GM10847 (cell line): ENCODE measurements around the gene ZNF26.

Experiments used
- POLR2A ChIP-seq: IDR thresholded peaks from 2 replicates; pipeline ENCODE4 v1.6.1; 2011; ENCODE audit not compliant: insufficient read length; ENCODE audit errors: extremely low read depth

The ZNF26 gene

DNA sequence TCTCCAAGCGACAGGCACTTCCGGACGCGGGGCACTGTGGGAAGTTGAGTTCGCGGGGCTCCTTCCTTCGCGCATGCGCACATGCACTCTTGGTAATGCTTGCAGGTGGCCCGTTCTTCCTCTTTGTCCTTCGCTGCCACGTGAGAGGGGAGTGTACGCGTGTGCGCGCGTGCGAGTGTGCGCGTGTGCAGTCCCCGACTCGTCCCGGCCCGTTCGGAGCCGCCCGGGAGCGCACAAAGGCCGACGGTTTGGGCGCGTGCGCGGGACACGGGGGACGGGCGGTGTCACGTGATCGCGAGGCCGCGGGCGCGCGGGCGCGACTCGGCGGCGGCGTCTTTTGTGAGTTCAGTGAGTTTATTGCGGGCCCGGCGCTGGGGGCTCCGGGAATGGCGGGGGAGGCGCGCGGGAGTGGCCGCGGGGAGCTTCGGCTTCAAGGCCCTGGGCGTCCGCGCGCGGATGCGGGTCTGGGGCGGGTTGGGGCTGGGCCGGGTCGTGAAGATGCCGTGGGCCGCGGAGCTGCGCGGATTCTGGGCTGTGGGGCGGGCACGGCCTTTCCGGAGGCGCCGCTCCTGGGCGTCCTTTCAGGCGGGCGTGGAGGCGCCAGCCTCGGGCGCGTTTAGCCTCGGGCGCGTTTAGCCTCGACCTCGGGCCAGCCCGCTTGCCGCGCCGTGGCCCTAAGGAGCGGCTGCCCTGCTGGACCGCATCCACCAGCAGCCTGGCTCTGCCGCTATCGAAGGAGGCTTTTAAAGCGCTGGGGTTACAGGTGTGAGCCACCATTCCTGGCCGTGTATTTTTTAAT is 51.2 kb downstream of the ZNF26 start, which contains the start of gene ZNF84:
ZNF84 (plus strand) TSS at position 303 of the 799 bp plus-strand sequence. CDS start 3,959 bp downstream, outside the sequence.
- peak; percentile 74 for TF ChIP-seq POLR2A

DNA sequence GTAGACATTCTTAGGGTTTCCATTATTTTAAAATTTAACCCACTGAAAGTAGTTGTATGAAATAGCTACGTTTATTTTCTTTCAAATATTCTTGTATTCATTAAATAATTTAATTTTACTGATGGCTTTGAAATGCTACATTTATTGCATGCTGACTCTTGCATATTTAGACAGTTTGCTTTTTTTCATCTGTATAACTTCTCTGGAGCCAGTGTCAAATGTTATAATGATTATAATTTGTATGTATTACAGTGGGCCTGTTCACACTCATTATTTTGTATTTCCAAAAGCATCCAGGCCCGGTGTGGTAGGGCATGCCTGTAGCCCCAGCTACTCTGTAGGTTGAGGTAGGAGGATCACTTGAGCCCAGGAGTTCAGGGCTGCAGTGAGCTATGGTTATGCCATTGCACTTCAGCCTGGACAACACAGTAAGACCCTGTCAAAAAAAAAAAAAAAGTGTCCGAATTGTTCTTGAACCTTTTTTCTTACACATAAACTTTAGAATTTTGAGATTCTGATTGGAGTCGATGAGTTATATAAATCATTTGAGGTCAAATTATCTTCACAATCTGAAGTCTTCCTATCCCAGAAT is 52.0 kb downstream of the ZNF26 start:
- TF ChIP-seq POLR2A: no peak

DNA sequence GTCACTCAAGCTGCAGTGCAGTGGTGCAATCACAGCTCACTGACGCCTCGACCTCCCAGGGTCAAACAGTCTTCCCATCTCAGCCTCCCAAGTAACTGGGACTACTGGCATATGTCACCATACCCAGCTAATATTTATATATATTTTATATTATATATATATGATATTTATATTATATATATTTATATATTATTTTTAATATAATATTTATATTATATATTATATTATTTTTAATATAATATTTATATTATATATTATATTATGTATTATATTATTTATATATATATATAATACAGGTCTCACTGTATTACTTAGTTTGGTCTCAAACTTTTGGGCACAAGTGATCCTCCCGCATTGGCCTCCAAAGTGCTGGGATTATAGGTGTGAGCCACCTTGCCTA is 60.5 kb downstream of the ZNF26 start:
- no peak for TF ChIP-seq POLR2A

DNA sequence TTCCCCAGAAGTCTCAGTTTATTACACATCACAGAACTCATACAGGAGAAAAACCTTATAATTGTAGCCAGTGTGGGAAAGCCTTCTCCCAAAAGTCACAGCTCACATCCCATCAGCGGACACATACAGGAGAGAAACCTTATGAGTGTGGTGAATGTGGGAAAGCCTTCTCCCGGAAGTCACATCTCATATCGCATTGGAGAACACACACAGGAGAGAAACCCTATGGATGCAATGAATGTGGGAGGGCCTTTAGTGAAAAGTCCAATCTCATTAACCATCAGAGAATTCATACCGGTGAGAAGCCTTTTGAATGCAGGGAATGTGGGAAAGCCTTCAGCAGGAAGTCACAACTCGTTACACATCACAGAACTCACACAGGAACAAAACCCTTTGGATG is 71.3 kb downstream of the ZNF26 start:
- TF ChIP-seq POLR2A: no peak

DNA sequence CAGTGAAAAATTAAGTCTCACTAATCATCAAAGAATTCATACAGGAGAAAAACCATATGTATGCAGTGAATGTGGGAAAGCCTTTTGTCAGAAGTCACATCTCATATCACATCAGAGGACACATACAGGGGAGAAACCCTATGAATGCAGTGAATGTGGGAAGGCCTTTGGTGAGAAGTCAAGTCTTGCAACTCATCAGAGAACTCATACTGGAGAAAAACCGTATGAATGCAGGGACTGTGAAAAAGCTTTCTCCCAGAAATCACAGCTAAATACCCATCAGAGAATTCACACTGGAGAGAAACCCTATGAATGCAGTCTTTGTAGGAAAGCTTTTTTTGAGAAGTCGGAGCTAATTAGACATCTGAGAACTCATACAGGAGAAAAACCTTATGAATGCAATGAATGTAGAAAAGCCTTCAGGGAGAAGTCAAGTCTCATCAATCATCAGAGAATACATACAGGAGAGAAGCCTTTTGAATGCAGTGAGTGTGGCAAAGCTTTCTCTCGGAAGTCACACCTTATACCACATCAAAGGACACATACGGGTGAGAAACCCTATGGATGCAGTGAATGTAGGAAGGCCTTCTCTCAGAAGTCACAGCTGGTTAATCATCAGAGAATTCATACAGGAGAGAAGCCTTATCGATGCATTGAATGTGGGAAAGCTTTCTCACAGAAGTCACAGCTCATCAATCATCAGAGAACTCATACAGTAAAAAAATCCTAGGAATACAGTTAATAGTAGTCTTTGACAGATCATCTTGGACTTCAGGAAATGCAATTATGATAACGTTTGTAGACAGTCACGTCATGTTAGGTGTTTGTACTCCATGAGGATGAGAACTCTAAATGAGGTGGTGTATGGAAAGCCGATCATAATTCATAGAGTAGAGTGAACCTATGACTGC is 72.3 kb downstream of the ZNF26 start:
- no peak for TF ChIP-seq POLR2A

DNA sequence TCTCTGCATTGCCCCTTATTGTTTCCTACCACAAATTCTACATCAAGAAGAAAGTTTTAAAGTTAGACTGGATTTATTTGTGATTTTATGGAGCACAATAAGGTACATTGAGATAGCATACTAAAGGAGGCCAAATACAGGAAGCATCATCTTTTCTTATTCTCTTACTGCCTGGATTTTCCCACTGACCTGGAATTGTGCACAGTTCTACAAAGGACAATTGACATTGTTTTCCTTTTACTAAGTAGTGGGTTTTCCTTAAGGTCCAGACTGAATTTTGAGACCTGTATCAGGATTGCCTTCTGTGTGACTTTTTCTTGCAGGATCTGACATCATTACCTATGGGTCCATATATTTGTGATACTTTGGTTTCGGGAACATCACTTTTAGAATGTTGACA is 75.8 kb downstream of the ZNF26 start:
- TF ChIP-seq POLR2A: no peak

DNA sequence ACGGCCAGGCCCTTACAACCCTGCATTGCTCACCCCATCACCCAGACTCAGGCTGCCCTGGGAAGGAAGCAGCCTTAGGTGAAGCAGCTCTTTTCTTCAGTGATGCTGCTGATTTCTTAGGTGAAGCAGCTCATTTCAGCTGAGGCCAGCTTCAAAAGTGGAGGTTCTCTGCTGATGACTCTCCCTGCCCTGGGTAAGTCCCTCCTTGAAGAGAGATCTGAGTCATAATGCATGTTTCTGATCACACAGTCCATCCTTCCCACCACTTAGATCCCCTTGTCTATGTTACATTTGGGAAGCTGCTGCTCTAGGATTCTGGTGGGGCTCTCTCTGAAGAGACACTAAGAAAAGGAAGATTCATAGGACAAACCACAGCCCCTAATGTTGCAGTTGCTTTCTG is 77.4 kb downstream of the ZNF26 start:
- TF ChIP-seq POLR2A: no peak

DNA sequence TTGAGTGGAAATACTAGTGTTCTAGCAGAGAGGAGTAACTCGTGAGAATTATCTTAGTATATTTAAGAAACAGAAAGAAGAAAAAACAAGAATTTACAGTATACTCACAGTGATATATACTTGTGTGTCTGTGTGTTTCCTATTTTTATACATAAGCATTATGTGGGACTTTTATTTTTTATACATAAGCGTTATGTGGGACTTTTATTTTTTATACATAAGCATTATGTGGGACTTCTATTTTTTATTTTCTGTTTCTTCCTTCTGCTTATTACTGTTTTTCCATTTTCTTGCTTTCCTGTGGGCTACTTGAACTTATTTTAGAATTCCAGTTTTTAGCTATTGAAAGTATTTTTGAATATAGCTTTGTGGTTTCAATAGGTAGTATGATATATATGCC is 87.7 kb downstream of the ZNF26 start:
- no peak for TF ChIP-seq POLR2A
